GM21737 (cell line): ENCODE data around the gene KLRD1.
"Not testable (repeated sequence)": the region's sequence is repeated elsewhere in the genome, so short reads cannot be mapped to it uniquely, and the experiment has no call there.

Experiments
- ATAC-seq: cut with Tn5 transposase; IDR thresholded peaks from one replicate; pipeline ENCODE4 v1.9.1; 2021; ENCODE audit warnings: mild to moderate bottlenecking, moderate library complexity; ENCODE audit not compliant: unreplicated experiment

The KLRD1 gene

GRCh38 chr12:10368206-10369171 lies 60.8 kb downstream of the KLRD1 start:
- no peak for ATAC-seq

DNA sequence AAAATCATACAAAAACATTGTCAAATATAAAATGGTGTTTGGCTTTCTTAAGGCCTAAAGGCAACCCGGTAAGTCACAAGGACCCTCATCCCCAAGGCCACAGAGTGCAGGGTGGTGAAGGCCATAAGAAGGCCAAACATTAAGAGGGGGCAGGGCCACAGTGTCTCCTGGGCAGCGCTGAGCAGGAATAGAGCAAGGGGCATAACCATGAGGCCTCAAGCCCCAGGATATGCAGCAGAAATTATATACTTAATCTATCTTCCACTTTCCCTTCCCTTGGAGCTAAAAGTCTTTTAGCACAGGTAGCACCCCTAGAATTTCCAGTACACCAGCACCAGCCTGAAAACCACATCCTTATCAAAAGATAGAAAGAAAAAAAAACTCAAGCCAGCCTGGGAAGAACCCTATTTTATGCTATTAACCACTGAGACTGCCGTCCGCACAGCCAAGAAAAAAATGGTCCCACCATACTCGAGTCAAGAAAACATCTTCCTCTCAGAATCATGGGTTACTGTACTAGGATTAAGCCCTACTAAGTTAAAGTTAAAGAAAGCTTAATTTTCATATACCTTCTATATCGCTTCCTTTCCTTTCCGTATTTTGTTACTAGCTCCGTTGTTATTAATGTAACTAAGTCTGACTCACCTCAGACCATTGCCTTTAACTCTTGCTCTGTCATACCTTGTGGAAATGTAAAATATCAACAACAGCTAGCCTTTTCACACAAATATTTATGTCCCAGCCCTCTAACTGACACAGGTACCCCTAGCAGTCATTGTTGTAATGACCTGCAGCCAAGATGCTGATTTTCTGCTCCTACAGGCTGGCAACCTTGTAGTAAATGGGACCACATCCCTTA lies 62.1 kb downstream of the KLRD1 start:
- no peak for ATAC-seq

GRCh38 chr12:10371893-10372535 lies 64.3 kb downstream of the KLRD1 start:
- ATAC-seq: not testable (repeated sequence)

DNA sequence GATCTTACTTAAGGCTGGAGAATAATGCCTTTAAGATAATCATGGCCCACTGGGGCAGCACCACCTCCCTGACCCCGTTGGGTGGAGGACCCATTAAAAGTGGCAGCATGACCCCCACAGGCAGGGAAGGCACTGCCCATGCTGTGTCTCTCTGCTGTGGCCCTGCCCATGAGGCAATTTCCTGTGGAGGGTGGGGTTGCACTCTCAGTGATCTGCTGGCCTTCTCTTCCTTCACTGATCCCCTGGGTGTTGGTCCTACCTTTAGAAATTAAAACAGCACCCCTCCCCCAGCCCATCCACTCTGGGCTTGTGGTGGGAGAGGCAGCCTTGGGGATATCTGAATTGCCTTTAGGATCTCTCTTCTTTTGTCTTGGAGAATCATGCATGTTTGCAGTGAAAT lies 64.9 kb downstream of the KLRD1 start:
- ATAC-seq: no peak

- ATAC-seq: no peak
Measured at GRCh38 chr12:10374624-10375018, 67.0 kb downstream of the KLRD1 start.

- ATAC-seq: not testable (repeated sequence)
Measured at GRCh38 chr12:10378737-10379136, 71.1 kb downstream of the KLRD1 start.
